Fibroblast of gingiva (primary cell): ENCODE measurements around the gene EIF3B.
"Not testable (repeated sequence)": the region's sequence is repeated elsewhere in the genome, so short reads cannot be mapped to it uniquely, and the experiment has no call there.

Experiments used
- DNase-seq: peaks from one replicate; pipeline ENCODE4 v3.0.0-alpha.2; 2011; ENCODE audit warnings: low read depth

EIF3B gene

DNA sequence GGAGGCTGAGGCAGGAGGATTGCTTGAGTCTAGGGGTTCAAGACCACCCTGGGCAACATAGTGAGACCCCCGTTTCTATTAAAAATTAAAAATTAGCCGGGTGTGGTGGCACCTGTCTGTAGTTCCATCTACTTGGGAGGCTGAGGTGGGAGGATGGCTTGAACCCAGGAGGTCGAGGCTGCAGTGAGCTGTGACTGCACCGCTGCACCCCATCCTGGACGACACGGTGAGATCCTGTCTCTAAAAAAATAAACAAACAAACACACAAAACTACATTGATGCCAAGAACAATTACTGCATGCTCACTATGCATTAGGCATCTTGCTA, 48.0 kb downstream of the EIF3B start:
- no peak for DNase-seq

GRCh38 chr7:2403014-2403717, 48.5 kb downstream of the EIF3B start, which contains the start of gene CHST12:
TSS of gene CHST12 (plus strand) at chr7:2403611. CDS start at chr7:2432640, 29,029 bp downstream.
- peak; percentile 92 for DNase-seq

- DNase-seq = no peak
Measured at GRCh38 chr7:2403718-2404648, 49.4 kb downstream of the EIF3B start.

GRCh38 chr7:2404714-2405119, 50.1 kb downstream of the EIF3B start:
- DNase-seq = no peak

DNA sequence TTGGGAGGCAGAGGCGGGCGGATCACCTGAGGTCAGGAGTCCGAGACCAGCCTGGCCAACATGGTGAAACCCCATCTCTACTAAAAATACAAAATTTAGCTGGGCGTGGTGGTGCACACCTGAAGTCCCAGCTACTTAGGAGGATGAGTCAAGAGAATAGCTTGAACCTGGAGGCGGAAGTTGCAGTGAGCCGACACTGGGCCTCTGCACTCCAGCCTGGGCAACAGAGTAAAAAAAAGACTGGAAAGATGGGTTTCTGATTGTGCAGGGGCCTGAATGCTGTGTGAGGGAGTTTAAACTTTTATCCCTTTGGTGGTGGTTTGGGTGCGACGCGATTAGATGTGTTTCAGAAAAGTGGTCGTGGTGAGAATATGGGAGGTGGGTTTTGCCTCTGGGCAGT, 50.6 kb downstream of the EIF3B start:
- no peak for DNase-seq

GRCh38 chr7:2405601-2406345, 51.1 kb downstream of the EIF3B start:
- DNase-seq = no peak

GRCh38 chr7:2409745-2410414, 55.3 kb downstream of the EIF3B start:
- DNase-seq = no peak

DNA sequence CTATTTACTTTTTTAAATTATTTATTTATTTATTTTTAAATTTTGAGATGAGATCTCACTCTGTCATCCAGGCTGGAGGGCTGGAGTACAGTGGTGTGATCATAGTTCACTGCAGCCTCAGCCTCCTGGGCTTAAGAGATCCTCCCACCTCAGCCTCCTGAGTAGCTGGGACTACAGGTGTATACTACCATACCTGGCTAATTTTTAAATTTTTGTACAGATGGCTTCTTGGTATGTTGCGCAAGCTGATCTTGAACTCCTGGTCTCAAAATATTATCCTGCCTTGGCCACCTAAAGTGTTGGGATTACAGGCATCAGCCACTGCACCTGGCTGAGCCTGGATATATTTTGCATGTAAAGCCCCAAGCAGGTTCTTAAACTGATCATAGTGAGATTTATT, 56.4 kb downstream of the EIF3B start:
- no peak for DNase-seq

DNA sequence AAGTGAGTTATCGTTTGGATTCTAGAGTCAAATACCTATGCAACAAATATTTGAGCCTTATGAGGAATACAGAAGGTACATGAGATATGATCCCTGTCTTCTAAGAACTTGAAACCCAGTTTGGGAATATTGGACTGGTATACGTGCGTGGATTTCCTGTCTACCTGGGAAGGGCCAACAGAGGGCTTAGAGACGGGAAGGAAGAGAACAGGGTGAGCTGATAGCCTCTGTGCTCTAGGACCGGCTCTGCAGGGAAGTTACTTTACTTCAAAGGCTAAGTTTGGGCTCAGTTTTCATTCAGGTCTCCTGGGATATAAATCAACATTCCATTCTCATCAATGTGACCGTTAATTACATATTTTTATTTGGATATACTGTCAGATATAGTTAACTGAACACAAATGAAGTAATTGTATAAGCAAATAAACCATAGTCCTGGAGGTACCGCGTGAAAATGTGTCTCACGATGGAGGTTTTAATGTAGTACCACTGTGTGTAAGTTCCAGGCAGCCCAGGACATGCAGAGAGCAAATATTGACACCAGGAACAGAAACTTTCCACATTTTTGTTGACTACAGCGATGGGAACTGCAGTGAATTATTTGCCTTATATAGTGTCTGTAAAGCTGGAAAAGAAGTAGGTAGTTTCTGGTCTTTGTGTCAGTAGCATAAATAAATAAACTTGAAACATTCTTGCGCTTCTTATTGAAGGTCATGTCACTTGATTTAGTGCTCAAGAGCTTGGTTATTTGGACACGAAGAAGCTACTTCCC, 57.4 kb downstream of the EIF3B start:
- DNase-seq = no peak

- no peak for DNase-seq
Measured at GRCh38 chr7:2412587-2413201, 58.1 kb downstream of the EIF3B start.

GRCh38 chr7:2416063-2416462, 61.4 kb downstream of the EIF3B start:
- no peak for DNase-seq

GRCh38 chr7:2416650-2417049, 62.0 kb downstream of the EIF3B start:
- DNase-seq = no peak

DNA sequence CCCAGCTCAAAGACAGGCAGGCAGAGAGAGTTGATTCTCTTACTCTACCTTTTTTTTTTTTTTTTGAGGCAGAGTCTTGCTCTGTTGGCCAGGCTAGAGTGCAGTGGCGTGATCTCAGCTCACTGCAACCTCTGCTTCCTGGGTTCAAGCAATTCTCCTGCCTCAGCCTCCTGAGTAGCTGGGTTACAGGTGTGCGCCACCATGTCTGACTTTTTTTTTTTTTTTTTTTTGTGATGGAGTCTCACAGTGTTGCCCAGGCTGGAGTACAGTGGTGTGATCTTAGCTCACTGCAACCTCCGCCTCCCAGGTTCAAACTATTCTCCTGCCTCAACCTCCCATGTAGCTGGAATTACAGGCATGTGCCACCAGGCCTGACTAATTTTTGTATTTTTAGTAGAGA, 62.6 kb downstream of the EIF3B start:
- not testable (repeated sequence) for DNase-seq

DNA sequence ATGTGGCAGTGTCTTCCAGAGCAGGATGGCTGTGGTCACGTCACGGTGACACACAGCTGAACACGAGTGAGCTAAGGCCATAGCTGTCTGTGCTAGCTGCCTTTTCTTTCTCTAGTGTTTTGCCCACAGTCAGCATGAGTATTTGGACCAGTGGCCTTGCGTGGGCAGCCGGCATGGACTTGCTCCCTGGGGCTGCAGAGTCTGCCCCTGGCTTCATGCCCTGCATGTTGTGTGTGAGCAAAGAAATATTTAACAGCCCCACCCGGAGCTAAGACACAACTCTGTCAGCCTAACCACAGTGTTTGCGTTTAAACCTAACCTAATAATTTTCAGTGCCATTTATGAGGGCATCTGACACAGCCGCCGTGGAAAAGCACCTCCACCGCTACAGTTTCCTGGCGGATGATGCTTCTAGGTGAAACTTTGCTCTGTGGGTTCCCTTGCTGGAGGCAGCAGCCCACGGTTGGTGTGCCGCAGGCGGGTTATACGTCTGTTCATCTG, 63.4 kb downstream of the EIF3B start:
- DNase-seq = peak; percentile 37

DNA sequence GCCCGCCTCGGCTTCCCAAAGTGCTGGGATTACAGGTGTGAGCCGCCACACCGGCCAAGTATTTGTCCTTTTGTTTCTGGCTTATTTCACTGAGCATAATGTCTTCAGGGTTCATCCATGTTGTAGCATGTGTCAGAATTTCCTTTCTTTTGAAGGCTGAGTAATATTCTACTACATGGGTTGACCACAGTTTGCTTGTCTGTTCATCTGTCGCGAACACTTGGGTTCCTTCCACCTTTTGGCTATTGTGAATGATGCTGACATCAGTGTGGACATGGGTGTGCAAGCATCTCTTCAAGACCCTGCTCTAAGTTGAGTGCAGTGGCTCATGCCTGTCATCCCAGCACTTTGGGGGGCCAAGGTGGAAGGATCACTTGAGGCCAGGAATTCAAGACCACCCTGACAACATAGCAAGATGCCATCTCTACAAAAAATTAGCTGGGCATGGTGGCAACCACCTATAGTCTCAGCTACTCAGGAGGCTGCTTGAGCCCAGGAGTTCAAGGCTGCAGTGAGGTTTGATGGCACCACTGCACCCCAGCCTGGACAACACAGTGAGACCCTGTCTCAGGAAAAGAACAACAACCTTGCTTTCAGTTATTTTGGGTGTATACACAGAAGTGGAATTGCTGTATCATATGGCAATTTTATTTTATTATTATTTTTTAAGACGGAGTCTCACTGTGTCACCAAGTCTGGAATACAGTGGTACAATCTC, 65.7 kb downstream of the EIF3B start:
- no peak for DNase-seq

DNA sequence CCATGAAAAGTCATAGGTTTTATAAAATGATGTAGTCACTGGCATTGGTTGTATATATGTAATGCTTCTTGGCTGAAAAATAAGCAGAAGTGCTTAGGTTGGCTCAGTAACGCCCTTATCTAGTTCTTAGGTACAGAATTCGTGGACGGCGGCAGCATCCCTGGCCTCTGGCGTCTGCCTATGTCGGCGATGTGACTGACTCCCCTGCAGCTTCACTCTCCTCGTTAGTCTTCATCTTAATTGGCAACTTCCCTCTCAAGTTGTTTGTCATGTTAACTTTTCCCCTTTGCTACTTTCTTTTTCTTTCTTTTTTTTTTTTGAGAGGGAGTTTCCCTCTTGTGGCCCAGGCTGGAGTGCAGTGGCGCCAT, 67.3 kb downstream of the EIF3B start:
- DNase-seq = no peak

DNA sequence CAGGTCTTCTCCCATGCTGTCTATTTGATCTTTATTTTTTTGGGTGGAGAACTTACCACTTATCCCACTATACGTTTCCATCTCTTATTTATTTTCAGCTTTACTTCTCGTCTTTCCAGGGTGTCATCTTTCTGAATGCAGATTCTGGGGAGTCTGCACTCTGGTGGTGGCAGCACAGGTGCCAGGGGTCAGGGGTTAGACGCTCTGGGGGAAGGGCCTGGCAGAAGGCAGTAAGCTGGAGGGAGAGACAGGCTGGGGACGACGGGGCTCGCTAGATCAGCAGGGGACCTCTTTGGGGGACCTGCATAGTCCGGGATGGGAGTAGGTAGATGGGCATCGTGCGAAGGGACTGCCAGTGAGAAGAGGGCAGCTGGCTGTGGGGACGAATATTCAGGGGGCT, 71.1 kb downstream of the EIF3B start:
- no peak for DNase-seq
